Measurements from ENCODE around the gene DES.

Gene DES

GRCh38 chr2:219419331-219420197 lies 1.4 kb downstream of the DES start:
- no peak for DNase-seq (ENCODE audit: low read depth)

- DNase-seq (ENCODE audit: low read depth): no peak
These were observed 2.5 kb downstream of the DES start for GRCh38 chr2:219420687-219421086.

DNA sequence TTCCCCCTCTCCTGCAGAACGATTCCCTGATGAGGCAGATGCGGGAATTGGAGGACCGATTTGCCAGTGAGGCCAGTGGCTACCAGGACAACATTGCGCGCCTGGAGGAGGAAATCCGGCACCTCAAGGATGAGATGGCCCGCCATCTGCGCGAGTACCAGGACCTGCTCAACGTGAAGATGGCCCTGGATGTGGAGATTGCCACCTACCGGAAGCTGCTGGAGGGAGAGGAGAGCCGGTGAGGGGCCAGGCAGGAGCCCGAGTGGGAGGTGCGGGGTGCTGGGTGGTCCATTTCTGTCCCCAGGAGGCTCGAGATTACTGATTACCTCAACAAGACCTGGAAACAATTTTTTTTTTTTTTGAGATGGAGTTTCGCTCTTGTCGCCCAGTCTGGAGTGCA lies 3.1 kb downstream of the DES start:
- no peak for DNase-seq (ENCODE audit: low read depth)

DNA sequence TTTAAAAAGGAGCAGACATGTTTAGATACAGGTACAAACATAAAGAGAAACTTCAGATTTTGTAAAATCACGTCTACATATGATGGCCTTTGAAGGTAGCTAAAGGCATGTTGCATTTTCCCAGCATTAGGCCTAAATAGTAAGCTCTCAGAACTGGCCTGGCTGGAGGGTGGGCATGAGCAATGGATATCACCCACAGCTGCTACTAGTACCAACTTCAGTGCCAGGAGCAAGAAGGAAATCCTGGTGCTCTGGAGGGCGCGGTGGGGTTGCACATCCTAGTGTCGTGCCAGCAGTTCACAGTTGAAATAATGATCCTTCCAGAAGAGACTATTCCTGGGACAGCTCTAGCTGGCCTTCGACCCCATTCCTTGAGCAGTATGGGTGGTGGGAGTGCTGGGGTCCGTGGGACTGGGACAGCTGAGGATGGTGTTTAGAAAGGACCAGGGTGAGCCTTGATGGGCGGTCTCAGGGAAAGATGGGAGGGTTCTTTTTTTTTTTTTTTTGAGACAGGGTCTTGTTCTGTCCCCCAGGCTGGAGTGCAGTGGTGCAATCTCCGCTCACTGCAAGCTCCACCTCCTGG lies 4.9 kb downstream of the DES start:
- DNase-seq (ENCODE audit: low read depth): no peak

DNA sequence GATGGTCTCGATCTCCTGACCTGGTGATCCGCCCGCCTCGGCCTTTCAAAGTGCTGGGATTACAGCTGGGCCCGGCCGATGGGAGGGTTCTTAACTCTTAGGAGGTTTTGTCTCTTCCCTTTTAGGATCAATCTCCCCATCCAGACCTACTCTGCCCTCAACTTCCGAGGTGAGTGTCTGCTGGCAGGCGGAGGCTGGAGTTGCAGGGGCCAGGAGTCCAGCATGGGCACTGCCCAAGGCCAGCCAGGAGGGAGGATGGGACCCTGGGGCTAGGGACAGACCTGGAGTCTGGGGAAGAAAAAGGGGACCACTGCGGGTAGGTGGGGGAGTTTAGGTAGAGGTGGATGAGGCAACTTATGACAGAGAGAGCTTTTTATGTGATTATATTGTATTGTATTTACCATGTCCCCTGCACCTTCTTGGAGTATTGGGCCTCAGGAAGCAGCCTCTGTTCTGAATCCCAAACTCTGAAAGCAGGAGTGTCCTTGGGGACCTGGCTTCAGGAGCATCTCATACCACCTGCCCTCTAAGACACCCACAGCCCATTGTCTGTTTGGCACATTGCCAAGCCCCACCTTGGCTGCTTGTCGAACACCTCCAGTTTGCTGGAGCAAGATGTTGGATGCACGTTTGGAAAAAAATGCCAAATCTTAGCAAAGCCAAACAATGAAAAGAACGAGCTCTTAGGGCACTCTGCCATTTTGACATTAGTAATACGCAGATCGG lies 5.6 kb downstream of the DES start:
- no peak for DNase-seq (ENCODE audit: low read depth)

DNA sequence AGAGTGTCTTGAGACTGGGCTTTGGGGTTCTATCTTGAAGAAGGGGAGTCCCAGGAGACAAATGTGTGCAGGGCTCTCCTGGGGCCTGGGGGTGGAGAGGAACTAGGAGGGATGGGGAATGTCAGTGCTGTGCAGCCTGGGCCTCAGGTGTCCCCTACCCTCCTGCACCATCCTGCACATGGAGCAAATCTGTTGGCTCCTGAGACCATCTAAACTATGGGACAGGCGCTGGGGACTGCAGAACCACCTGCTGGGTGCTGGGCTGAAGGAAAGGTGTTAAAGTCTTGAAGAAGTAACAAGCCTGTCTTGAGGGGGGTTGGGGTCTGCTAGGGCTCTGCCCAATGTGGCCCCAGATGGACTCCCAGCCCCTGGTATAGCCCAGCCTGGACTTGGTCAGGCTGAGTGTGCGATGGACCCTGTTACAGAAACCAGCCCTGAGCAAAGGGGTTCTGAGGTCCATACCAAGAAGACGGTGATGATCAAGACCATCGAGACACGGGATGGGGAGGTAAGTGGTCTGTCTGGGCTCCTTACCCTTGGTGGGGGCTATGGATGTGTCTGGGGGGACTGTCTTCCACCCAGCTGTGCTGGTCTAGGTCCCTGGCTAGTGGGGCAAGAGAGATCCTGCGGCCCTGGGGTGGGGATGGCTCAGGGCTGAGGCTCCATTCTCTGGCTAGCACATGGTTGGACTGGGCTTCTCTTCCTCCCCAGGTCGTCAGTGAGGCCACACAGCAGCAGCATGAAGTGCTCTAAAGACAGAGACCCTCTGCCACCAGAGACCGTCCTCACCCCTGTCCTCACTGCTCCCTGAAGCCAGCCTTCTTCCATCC lies 7.3 kb downstream of the DES start:
- DNase-seq (ENCODE audit: low read depth): no peak

DNA sequence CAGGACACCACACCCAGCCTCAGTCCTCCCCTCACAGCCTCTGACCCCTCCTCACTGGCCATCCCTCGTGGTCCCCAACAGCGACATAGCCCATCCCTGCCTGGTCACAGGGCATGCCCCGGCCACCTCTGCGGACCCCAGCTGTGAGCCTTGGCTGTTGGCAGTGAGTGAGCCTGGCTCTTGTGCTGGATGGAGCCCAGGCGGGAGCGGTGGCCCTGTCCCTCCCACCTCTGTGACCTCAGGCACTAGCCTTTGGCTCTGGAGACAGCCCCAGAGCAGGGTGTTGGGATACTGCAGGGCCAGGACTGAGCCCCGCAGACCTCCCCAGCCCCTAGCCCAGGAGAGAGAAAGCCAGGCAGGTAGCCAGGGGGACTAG lies 7.9 kb downstream of the DES start:
- DNase-seq (ENCODE audit: low read depth): no peak

DNA sequence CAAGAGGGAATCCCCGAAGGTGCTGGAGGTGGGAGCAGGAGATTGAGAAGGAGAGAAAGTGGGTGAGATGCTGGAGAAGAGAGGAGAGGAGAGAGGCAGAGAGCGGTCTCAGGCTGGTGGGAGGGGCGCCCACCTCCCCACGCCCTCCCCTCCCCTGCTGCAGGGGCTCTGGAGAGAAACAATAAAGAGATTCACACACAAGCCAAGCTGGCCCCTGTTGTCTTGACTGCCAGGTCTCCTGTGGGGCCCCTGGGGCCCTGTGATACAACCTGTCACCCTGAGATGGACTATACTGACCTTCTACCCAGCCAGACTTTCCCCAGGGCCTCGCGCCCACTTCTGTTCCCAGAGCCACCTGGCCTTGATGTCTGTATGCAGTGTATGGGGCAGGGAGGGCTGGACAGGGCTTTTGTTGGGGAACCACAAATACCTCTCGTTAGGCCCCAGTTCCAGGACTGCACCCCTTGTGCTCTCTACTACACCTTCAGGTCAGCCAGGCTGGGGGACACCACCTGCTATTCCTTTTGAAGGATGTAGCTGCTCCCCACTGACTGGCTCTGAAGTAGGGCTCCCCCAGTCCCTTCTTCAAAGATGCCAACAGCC lies 8.5 kb downstream of the DES start:
- no peak for DNase-seq (ENCODE audit: low read depth)

DNA sequence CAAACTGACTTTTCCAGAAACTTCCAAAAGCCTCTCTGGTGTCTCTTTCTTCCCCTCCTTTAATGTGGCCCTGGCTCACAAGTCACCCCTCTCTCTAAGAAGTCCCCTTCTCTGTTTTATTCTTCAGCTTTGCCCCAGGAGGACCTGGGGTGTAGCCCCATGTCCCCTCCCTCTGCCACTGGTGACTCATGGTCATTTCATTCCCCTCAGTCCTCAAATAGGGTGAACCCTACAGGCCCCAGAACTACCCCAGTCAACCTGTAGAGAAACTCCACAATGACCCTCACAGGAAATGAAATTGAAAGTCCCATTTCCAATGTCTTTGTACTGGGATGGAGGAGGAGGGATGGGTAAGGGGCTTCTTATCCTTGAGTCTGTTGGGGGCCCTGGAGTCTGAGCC lies 10.3 kb downstream of the DES start:
- no peak for DNase-seq (ENCODE audit: low read depth)

GRCh38 chr2:219429958-219430606 lies 11.9 kb downstream of the DES start:
- DNase-seq (ENCODE audit: low read depth): no peak

GRCh38 chr2:219430633-219431615 lies 12.7 kb downstream of the DES start:
- DNase-seq (ENCODE audit: low read depth): peak; percentile 51

- peak; percentile 50 for DNase-seq (ENCODE audit: low read depth)
These were observed 15.7 kb downstream of the DES start for GRCh38 chr2:219433666-219434467.

GRCh38 chr2:219434468-219434717 lies 16.2 kb downstream of the DES start:
- DNase-seq (ENCODE audit: low read depth): no peak

GRCh38 chr2:219434718-219435525 lies 16.7 kb downstream of the DES start, which contains the start of gene SPEG:
SPEG (plus strand) TSS chr2:219434843; CDS start chr2:219434978, 135 bp downstream.
- DNase-seq (ENCODE audit: low read depth): no peak

DNA sequence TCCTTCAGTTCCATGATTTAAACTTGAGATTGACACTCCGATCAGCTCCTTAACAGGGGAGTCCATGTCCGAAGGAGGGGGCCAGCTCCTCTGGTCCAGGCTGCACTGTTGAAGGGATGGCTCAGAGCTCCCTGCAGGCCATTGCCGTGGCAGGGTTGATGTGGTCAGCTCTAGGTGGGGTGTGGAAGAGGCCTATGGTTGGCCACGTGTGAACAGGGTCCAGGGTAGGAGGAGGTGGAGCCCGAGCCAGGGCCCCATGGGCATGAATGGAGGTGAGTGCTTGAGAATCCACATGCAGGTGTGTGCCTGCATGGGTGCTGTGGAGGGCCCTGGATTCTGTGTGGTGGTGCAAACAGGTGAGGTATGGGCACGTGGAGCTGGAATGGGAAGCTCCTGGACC lies 17.5 kb downstream of the DES start:
- no peak for DNase-seq (ENCODE audit: low read depth)

DNA sequence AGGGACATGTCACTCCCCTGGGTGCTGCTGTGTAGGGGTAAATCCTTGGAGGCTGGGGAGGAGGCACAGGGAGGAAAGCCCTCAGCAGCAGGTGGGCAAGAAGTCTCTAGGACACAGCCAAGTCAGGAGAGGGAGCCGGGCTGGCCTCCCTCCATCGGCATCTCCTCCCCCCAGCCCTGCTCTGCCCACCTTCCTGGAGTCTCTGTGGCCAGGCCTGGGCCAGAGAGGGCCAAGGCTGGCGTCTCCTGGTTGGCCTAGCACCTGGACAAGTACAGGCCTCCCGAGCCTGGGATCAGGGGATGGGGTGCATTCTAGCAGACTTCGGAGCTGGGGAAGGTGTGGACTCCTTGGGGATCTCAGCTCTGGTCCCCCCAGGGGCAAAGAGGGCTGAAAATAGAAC lies 18.3 kb downstream of the DES start:
- DNase-seq (ENCODE audit: low read depth): no peak

DNA sequence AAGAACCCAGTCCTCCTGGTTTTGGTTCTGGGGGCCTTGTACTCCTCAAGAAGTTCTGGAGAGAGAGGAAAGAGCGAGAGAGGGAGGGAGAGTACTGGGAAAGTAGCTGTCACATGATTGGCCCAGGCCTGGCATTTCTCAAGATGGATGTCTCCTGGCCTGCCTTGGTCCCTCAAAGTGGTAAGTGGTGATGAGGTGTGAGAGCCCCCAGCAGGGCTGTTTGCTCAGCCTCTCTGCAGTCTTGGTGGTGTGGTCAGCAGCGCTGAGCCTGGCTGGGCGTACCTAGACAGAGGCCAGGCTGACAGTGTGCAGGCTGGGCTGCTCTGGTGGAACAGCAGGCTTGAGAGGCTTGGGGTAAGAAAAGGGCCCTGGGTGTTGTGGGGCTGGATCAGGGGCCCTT lies 19.0 kb downstream of the DES start:
- no peak for DNase-seq (ENCODE audit: low read depth)

GRCh38 chr2:219437690-219438206 lies 19.6 kb downstream of the DES start:
- no peak for DNase-seq (ENCODE audit: low read depth)

Data from ELR (cell line).